ENCODE results near the gene WEE2. TPM values are rescaled to one million over a fixed set of nuclear protein-coding genes. Genes with fewer than 3 reads are reported as not detected.
A peak's percentile ranks its signal among the peaks of the same experiment; 100 is the strongest.

The WEE2 gene
- total RNA-seq, 2 donors from 2014 or later = not detected

- no peaks in the 10 kb centered on the region for H3K27me3 Mint-ChIP-seq (ENCODE audit: low read depth)
- H3K9me3 Mint-ChIP-seq = no peaks in the 10 kb centered on the region
Observed at GRCh38 chr7:141709749-141710148, 1.6 kb downstream of the WEE2 start.

GRCh38 chr7:141710301-141710700 is 2.1 kb downstream of the WEE2 start:
- Mint-ChIP-seq H3K27ac (peak overlapping the region; percentile 5), H3K9me3 (no peaks in the 10 kb centered on the region), H3K4me1 (ENCODE audit: low read depth) (peaks cover 5% of the 10 kb centered on the region), H3K27me3 (ENCODE audit: low read depth) (no peaks in the 10 kb centered on the region), H3K36me3 (ENCODE audit: insufficient read depth in 2 of 2) (no peaks in the 10 kb centered on the region), H3K4me3 (no peak overlapping the region)
- ATAC-seq (replicated peaks in 1 of 2) = no peak
- DNase-seq = no peak

More at GRCh38 chr7:141709749-141710148, 1.6 kb downstream of the WEE2 start:
- H3K4me1 Mint-ChIP-seq (ENCODE audit: low read depth) = peaks cover 5% of the 10 kb centered on the region
- DNase-seq (no peak), ATAC-seq (replicated peaks in 1 of 2) (no peak)
- H3K4me3 Mint-ChIP-seq = no peak overlapping the region
- no peak overlapping the region for H3K27ac Mint-ChIP-seq
- H3K36me3 Mint-ChIP-seq (ENCODE audit: insufficient read depth in 2 of 2) = no peaks in the 10 kb centered on the region

GRCh38 chr7:141712603-141713255 is 4.6 kb downstream of the WEE2 start:
- peak overlapping the region in 1 of 2 donors; percentile 21 for H3K4me3 Mint-ChIP-seq
- H3K9me3 Mint-ChIP-seq = no peaks in the 10 kb centered on the region
- DNase-seq = no peak
- H3K27me3 Mint-ChIP-seq (ENCODE audit: low read depth) = no peaks in the 10 kb centered on the region
- peak overlapping the region; percentile 82 for H3K27ac Mint-ChIP-seq
- no peaks in the 10 kb centered on the region for H3K36me3 Mint-ChIP-seq (ENCODE audit: insufficient read depth in 2 of 2)
- ATAC-seq (replicated peaks in 1 of 2) = peak in 1 of 2 donors; percentile 32
- peaks cover 5% of the 10 kb centered on the region for H3K4me1 Mint-ChIP-seq (ENCODE audit: low read depth)

- Mint-ChIP-seq H3K9me3 (no peaks in the 10 kb centered on the region), H3K27ac (no peak overlapping the region), H3K27me3 (ENCODE audit: low read depth) (no peaks in the 10 kb centered on the region), H3K4me1 (ENCODE audit: low read depth) (peaks cover 5% of the 10 kb centered on the region), H3K4me3 (no peak overlapping the region), H3K36me3 (ENCODE audit: insufficient read depth in 2 of 2) (no peaks in the 10 kb centered on the region)
- ATAC-seq (replicated peaks in 1 of 2) (no peak), DNase-seq (no peak)
Observed at GRCh38 chr7:141713890-141714289, 5.7 kb downstream of the WEE2 start.

GRCh38 chr7:141714571-141714970 is 6.4 kb downstream of the WEE2 start:
- peaks cover 5% of the 10 kb centered on the region for H3K4me1 Mint-ChIP-seq (ENCODE audit: low read depth)
- no peak overlapping the region for H3K4me3 Mint-ChIP-seq
- H3K36me3 Mint-ChIP-seq (ENCODE audit: insufficient read depth in 2 of 2) = no peaks in the 10 kb centered on the region
- no peaks in the 10 kb centered on the region for H3K9me3 Mint-ChIP-seq
- no peak for DNase-seq
- H3K27ac Mint-ChIP-seq = no peak overlapping the region
- no peak for ATAC-seq (replicated peaks in 1 of 2)
- H3K27me3 Mint-ChIP-seq (ENCODE audit: low read depth) = no peaks in the 10 kb centered on the region

GRCh38 chr7:141715018-141715417 is 6.9 kb downstream of the WEE2 start:
- no peaks in the 10 kb centered on the region for H3K36me3 Mint-ChIP-seq (ENCODE audit: insufficient read depth in 2 of 2)
- no peak for DNase-seq
- H3K4me3 Mint-ChIP-seq = no peak overlapping the region
- H3K4me1 Mint-ChIP-seq (ENCODE audit: low read depth) = peaks cover 5% of the 10 kb centered on the region
- H3K27me3 Mint-ChIP-seq (ENCODE audit: low read depth) = no peaks in the 10 kb centered on the region
- no peaks in the 10 kb centered on the region for H3K9me3 Mint-ChIP-seq
- no peak overlapping the region for H3K27ac Mint-ChIP-seq
- ATAC-seq (replicated peaks in 1 of 2) = no peak

GRCh38 chr7:141715794-141716689 is 7.9 kb downstream of the WEE2 start:
- Mint-ChIP-seq H3K9me3 (no peaks in the 10 kb centered on the region), H3K4me1 (ENCODE audit: low read depth) (peaks cover 5% of the 10 kb centered on the region)
- no peak for ATAC-seq (replicated peaks in 1 of 2)

GRCh38 chr7:141717450-141717849 is 9.3 kb downstream of the WEE2 start:
- ATAC-seq (replicated peaks in 1 of 2) (no peak), DNase-seq (no peak)
- Mint-ChIP-seq H3K36me3 (ENCODE audit: insufficient read depth in 2 of 2) (no peaks in the 10 kb centered on the region), H3K27ac (no peak overlapping the region), H3K4me1 (ENCODE audit: low read depth) (peaks cover 4% of the 10 kb centered on the region), H3K9me3 (no peaks in the 10 kb centered on the region), H3K27me3 (ENCODE audit: low read depth) (no peaks in the 10 kb centered on the region), H3K4me3 (no peak overlapping the region)

More at GRCh38 chr7:141715794-141716689, 7.9 kb downstream of the WEE2 start:
- Mint-ChIP-seq H3K27ac (no peak overlapping the region), H3K4me3 (no peak overlapping the region), H3K36me3 (ENCODE audit: insufficient read depth in 2 of 2) (no peaks in the 10 kb centered on the region), H3K27me3 (ENCODE audit: low read depth) (no peaks in the 10 kb centered on the region)
- no peak for DNase-seq

GRCh38 chr7:141722529-141722928 is 14.4 kb downstream of the WEE2 start:
- DNase-seq (no peak), ATAC-seq (replicated peaks in 1 of 2) (no peak)
- H3K27me3 Mint-ChIP-seq (ENCODE audit: low read depth) = no peaks in the 10 kb centered on the region
- no peaks in the 10 kb centered on the region for H3K4me1 Mint-ChIP-seq (ENCODE audit: low read depth)
- H3K27ac Mint-ChIP-seq = no peak overlapping the region
- H3K4me3 Mint-ChIP-seq = no peak overlapping the region
- no peaks in the 10 kb centered on the region for H3K9me3 Mint-ChIP-seq
- H3K36me3 Mint-ChIP-seq (ENCODE audit: insufficient read depth in 2 of 2) = no peaks in the 10 kb centered on the region

- Mint-ChIP-seq H3K4me1 (ENCODE audit: low read depth) (no peaks in the 10 kb centered on the region), H3K4me3 (no peak overlapping the region)
Observed at GRCh38 chr7:141729020-141729419, 20.9 kb downstream of the WEE2 start.

GRCh38 chr7:141731476-141732149 is 23.5 kb downstream of the WEE2 start:
- no peak for DNase-seq
- H3K9me3 Mint-ChIP-seq = no peaks in the 10 kb centered on the region
- no peaks in the 10 kb centered on the region for H3K4me1 Mint-ChIP-seq (ENCODE audit: low read depth)
- H3K27me3 Mint-ChIP-seq (ENCODE audit: low read depth) = no peaks in the 10 kb centered on the region
- no peak overlapping the region for H3K27ac Mint-ChIP-seq
- ATAC-seq (replicated peaks in 1 of 2) = no peak
- H3K36me3 Mint-ChIP-seq (ENCODE audit: insufficient read depth in 2 of 2) = no peaks in the 10 kb centered on the region
- no peak overlapping the region for H3K4me3 Mint-ChIP-seq

More at GRCh38 chr7:141729020-141729419, 20.9 kb downstream of the WEE2 start:
- ATAC-seq (replicated peaks in 1 of 2) (no peak), DNase-seq (no peak)
- no peaks in the 10 kb centered on the region for H3K9me3 Mint-ChIP-seq
- H3K27me3 Mint-ChIP-seq (ENCODE audit: low read depth) = no peaks in the 10 kb centered on the region
- no peak overlapping the region for H3K27ac Mint-ChIP-seq
- H3K36me3 Mint-ChIP-seq (ENCODE audit: insufficient read depth in 2 of 2) = no peaks in the 10 kb centered on the region

GRCh38 chr7:141737118-141737835 is 29.1 kb downstream of the WEE2 start:
- Mint-ChIP-seq H3K27ac (peak overlapping the region; percentile 99), H3K9me3 (no peaks in the 10 kb centered on the region), H3K4me1 (ENCODE audit: low read depth) (peaks cover 37% of the 10 kb centered on the region), H3K4me3 (peak overlapping the region; percentile 94 to 98), H3K36me3 (ENCODE audit: insufficient read depth in 2 of 2) (peaks cover 10 to 24% of the 10 kb centered on the region in 2 donors), H3K27me3 (ENCODE audit: low read depth) (no peaks in the 10 kb centered on the region)
- ATAC-seq (replicated peaks in 1 of 2) = no peak
- DNase-seq = peak; percentile 3 to 14
